ENCODE results near the gene TMEM100. TPM values are rescaled to one million over a fixed set of nuclear protein-coding genes. Genes with fewer than 3 reads are reported as not detected.

Gene TMEM100
- total and polyA plus RNA-seq, 8 donors, result 0.29 to 51.6 (median 26.1) TPM

- H3K27me3 ChIP-seq, result no peaks in the 10 kb centered on the region
- no peaks in the 10 kb centered on the region for H3K9me3 ChIP-seq
- peaks cover 0 to 12% (median 11%) of the 10 kb centered on the region in 4 donors for H3K36me3 ChIP-seq
- peak; percentile 56 for TF ChIP-seq EP300 (IDR thresholded peaks at IDR 0.05)
- TF ChIP-seq POLR2AphosphoS5 (IDR thresholded peaks at IDR 0.05), result peak; percentile 44 to 60 (median 58)
- TF ChIP-seq POLR2A (IDR thresholded peaks at IDR 0.05), result no peak
- no peak for TF ChIP-seq CTCF (IDR thresholded peaks at IDR 0.05)
- WGBS, 5 donors, result 54 to 77% (median 70%) methylated on average over 6 of the region's 6 CpGs
- H3K27ac ChIP-seq, result peak overlapping the region in 4 of 5 donors; percentile 44 to 78 (median 54)
- H3K4me1 ChIP-seq, result peaks cover 0 to 58% (median 18%) of the 10 kb centered on the region in 4 donors
- no peak for DNase-seq
- H3K4me3 ChIP-seq, result no peak overlapping the region
- intact Hi-C loops (cut with DNase I; ENCODE audit: low total_unique reads), result no loop called here
Observed at GRCh38 chr17:55763856-55764255, 41.2 kb upstream of the TMEM100 start.

- peak overlapping the region in 1 of 5 donors; percentile 47 for H3K27ac ChIP-seq
- peaks cover 0 to 68% (median 16%) of the 10 kb centered on the region in 4 donors for H3K4me1 ChIP-seq
- intact Hi-C loops (cut with DNase I; ENCODE audit: low total_unique reads), result no loop called here
- DNase-seq, result no peak
- WGBS, 5 donors, result 82 to 90% (median 84%) methylated on average over 6 of the region's 6 CpGs
- no peak overlapping the region for H3K4me3 ChIP-seq
- no peak for TF ChIP-seq EP300 (IDR thresholded peaks at IDR 0.05)
- TF ChIP-seq CTCF (IDR thresholded peaks at IDR 0.05), result no peak
- no peak for TF ChIP-seq POLR2A (IDR thresholded peaks at IDR 0.05)
- no peak for TF ChIP-seq POLR2AphosphoS5 (IDR thresholded peaks at IDR 0.05)
- no peaks in the 10 kb centered on the region for H3K36me3 ChIP-seq
- H3K9me3 ChIP-seq, result no peaks in the 10 kb centered on the region
- no peaks in the 10 kb centered on the region for H3K27me3 ChIP-seq
Observed at GRCh38 chr17:55762086-55762858, 39.6 kb upstream of the TMEM100 start.

- Histone ChIP-seq H3K36me3 (no peaks in the 10 kb centered on the region), H3K27me3 (no peaks in the 10 kb centered on the region), H3K4me3 (no peak overlapping the region), H3K9me3 (no peaks in the 10 kb centered on the region), H3K4me1 (peaks cover 0 to 69% (median 16%) of the 10 kb centered on the region in 4 donors), H3K27ac (peak overlapping the region in 4 of 5 donors; percentile 21 to 66 (median 42))
- intact Hi-C loops (cut with DNase I; ENCODE audit: low total_unique reads), result no loop called here
- TF ChIP-seq EP300 (IDR thresholded peaks at IDR 0.05), result no peak
- no peak for TF ChIP-seq POLR2AphosphoS5 (IDR thresholded peaks at IDR 0.05)
- TF ChIP-seq POLR2A (IDR thresholded peaks at IDR 0.05), result no peak
- TF ChIP-seq CTCF (IDR thresholded peaks at IDR 0.05), result no peak
- WGBS, 5 donors, result 39 to 59% (median 47%) methylated on average over 3 of the region's 3 CpGs
- DNase-seq, result peak in 1 of 2 donors; percentile 46
Observed at GRCh38 chr17:55760643-55761355, 38.1 kb upstream of the TMEM100 start.

- TF ChIP-seq EP300 (IDR thresholded peaks at IDR 0.05), result no peak
- TF ChIP-seq POLR2A (IDR thresholded peaks at IDR 0.05), result no peak
- TF ChIP-seq CTCF (IDR thresholded peaks at IDR 0.05), result no peak
- TF ChIP-seq POLR2AphosphoS5 (IDR thresholded peaks at IDR 0.05), result no peak
- peak overlapping the region in 2 of 5 donors; percentile 20 to 59 for H3K27ac ChIP-seq
- no peak for DNase-seq
Observed at GRCh38 chr17:55758171-55758570, 35.5 kb upstream of the TMEM100 start.

More at GRCh38 chr17:55758171-55758570, 35.5 kb upstream of the TMEM100 start:
- Histone ChIP-seq H3K36me3 (peaks cover 0 to 13% (median 10%) of the 10 kb centered on the region in 4 donors), H3K4me1 (peaks cover 0 to 70% (median 18%) of the 10 kb centered on the region in 4 donors), H3K4me3 (no peak overlapping the region), H3K9me3 (no peaks in the 10 kb centered on the region), H3K27me3 (no peaks in the 10 kb centered on the region)
- intact Hi-C loops (cut with DNase I; ENCODE audit: low total_unique reads), result no loop called here

All from stomach (tissue), 9 donors.